Activated naive CD8-positive, alpha-beta T cell treated with anti-CD3 and anti-CD28 coated beads, Interleukin-2, amount 10 ng/mL, durations not matched to agents 7 days and 5 days (primary cell): ENCODE results near the gene EYA2. TPM values are rescaled to one million over a fixed set of nuclear protein-coding genes. Genes with fewer than 3 reads are reported as not detected.

Experiments used
- ATAC-seq: fragments of 150-1000 bp; cut with Tn5 transposase; one replicate; pipeline ENCODE4 v1.10.0; 2021; ENCODE audit warnings: low read depth, moderate library complexity
- POLR2A ChIA-PET: fragments of 350-600 bp; sonication (Branson Sonifier 250); formaldehyde crosslinking; loops from one replicate; lab custom pipeline; 2021; ENCODE audit warnings: antibody characterized with exemption; lab: Charles Lee
- DNase-seq: peaks from one replicate; pipeline ENCODE4 v3.0.0; 2021
- H3K27ac Mint-ChIP-seq: one replicate; pipeline ENCODE4 v1.8.0; 2022; ENCODE audit warnings: mild to moderate bottlenecking, mixed read lengths
- H3K27me3 Mint-ChIP-seq: one replicate; pipeline ENCODE4 v1.8.0; 2022; ENCODE audit warnings: mild to moderate bottlenecking, moderate library complexity, mixed read lengths
- H3K36me3 Mint-ChIP-seq: one replicate; pipeline ENCODE4 v1.8.0; 2021; ENCODE audit warnings: mild to moderate bottlenecking, mixed read lengths
- H3K4me1 Mint-ChIP-seq: one replicate; pipeline ENCODE4 v1.8.0; 2021; ENCODE audit warnings: mixed read lengths
- H3K4me3 Mint-ChIP-seq: one replicate; pipeline ENCODE4 v1.8.0; 2022; ENCODE audit warnings: mild to moderate bottlenecking, moderate library complexity, mixed read lengths
- H3K9me3 Mint-ChIP-seq: one replicate; pipeline ENCODE4 v1.8.0; 2021; ENCODE audit warnings: mixed read lengths
- total RNA-seq, 2 experiments: library from RNA; stranded (reverse); gene quantifications; one replicate each; pipeline ENCODE4 v1.2.3, GENCODE V29; 2021

EYA2 gene
- total RNA-seq, 2 experiments from 2014 or later = not detected

DNA sequence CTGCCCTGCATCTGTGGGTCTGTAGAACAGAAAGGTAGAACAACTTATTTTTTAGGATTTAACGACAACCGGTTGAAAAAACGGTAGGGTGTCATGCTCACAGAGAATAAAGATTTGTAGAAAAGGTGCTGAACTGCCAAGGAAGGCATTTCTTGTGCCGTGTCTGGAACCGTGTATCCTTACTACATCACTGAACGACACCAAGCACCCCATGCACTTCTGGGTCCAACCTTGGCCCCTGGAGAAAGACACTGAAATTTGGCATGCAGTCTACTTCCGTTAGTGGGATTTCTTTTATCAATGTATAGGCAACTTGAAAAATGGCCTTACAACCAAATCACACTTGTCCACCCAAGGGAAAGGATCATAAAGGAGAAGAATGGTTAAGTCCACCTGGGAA is 316.4 kb downstream of the EYA2 start:
- POLR2A ChIA-PET = no interaction called here
- Mint-ChIP-seq H3K36me3 (peaks cover 12% of the 10 kb centered on the region), H3K4me1 (peaks cover 5% of the 10 kb centered on the region), H3K4me3 (no peak overlapping the region), H3K27ac (no peak overlapping the region), H3K9me3 (no peaks in the 10 kb centered on the region), H3K27me3 (no peaks in the 10 kb centered on the region)
- ATAC-seq = no peak
- DNase-seq = no peak

DNA sequence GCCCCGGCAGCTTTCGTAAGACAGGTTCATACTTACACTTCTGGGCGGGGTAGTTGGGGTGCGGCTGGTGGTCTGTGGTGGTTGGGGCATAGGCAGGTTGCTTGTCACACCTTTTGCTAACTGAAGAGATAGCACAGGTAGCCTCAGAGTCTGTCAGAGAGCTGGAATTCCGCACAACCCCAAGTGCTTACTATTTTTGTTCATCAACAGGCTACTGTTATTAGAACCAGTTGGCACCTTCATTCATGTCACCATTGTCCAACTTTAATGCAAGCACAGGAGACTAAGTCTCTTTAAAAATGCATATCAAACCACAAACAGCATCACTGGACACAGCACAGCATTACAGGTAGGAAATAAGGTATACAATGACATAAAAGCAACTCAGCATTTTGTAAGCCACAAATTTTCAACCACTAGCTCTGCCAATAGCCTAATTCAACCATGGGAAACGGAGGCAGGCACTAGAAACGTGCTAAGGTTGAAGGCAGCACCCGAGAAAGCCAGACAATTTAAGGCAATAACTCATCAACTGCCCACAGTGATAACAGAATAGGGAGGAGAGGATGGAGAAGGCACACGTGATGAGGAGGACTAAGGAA is 318.1 kb downstream of the EYA2 start:
- POLR2A ChIA-PET = no interaction called here
- no peaks in the 10 kb centered on the region for H3K27me3 Mint-ChIP-seq
- H3K4me1 Mint-ChIP-seq = peaks cover 2% of the 10 kb centered on the region
- no peak overlapping the region for H3K27ac Mint-ChIP-seq
- H3K36me3 Mint-ChIP-seq = peaks cover 17% of the 10 kb centered on the region
- no peaks in the 10 kb centered on the region for H3K9me3 Mint-ChIP-seq
- H3K4me3 Mint-ChIP-seq = no peak overlapping the region
- ATAC-seq = no peak
- DNase-seq = no peak

DNA sequence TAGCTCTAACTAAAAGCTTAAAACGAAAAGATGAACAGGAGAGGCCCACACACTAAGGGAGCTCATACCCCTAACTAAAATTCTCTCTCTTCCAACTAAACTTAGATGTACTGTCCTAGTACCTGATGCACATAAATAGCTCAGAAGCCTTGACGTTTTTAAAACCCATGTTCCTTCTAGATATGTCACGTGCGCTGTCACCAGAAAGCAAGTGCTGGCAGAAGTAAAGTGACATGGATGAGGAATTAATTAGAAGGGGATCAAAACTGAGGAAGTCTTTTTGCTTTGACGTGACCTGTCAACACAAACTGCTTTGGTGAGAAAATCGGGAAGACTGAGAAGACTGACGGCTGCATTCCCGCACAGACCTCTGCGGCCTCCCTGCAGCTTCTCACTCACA is 319.3 kb downstream of the EYA2 start:
- no peaks in the 10 kb centered on the region for H3K27me3 Mint-ChIP-seq
- DNase-seq (no peak), ATAC-seq (no peak)
- H3K9me3 Mint-ChIP-seq = no peaks in the 10 kb centered on the region
- no peak overlapping the region for H3K27ac Mint-ChIP-seq
- H3K4me3 Mint-ChIP-seq = no peak overlapping the region
- peaks cover 2% of the 10 kb centered on the region for H3K4me1 Mint-ChIP-seq
- H3K36me3 Mint-ChIP-seq = peaks cover 24% of the 10 kb centered on the region
- POLR2A ChIA-PET = no interaction called here

DNA sequence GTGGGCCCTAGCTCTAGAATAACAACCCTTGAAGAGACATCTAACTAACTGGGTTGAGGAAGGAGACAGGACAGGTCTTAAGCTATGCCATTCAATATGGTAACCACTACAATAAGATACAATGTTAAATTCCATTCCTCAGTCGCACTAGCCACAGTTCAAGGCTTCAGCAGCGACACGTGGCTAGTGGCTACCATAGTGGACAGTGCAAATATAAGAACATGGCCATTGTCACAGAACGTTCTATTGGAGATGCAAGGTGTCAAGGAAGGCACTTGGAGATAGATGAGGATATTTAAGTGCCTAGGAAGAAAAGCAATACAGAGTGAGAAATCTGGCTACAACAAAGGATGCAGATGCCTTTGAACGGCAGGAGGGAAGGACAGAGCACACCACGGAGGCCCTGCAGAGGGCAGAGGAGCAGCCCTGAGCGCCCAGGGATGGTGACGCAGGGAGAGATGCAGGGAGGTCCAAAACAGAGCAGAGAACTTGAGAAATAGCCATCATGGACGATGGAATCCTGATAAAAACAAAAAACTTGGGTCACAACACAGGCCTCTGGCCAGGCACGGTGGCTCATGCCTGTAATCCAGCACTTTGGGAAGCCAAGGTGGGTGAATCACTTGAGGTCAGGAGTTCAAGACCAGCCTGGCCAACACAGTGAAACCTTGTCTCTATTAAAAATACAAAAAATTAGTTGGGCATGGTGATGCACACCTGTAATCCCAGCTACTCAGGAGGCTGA is 321.2 kb downstream of the EYA2 start:
- H3K36me3 Mint-ChIP-seq = peaks cover 27% of the 10 kb centered on the region
- no peaks in the 10 kb centered on the region for H3K9me3 Mint-ChIP-seq
- H3K4me3 Mint-ChIP-seq = no peak overlapping the region
- ATAC-seq (no peak), DNase-seq (no peak)
- H3K27me3 Mint-ChIP-seq = no peaks in the 10 kb centered on the region
- no peak overlapping the region for H3K27ac Mint-ChIP-seq
- H3K4me1 Mint-ChIP-seq = peaks cover 2% of the 10 kb centered on the region
- POLR2A ChIA-PET = no interaction called here

DNA sequence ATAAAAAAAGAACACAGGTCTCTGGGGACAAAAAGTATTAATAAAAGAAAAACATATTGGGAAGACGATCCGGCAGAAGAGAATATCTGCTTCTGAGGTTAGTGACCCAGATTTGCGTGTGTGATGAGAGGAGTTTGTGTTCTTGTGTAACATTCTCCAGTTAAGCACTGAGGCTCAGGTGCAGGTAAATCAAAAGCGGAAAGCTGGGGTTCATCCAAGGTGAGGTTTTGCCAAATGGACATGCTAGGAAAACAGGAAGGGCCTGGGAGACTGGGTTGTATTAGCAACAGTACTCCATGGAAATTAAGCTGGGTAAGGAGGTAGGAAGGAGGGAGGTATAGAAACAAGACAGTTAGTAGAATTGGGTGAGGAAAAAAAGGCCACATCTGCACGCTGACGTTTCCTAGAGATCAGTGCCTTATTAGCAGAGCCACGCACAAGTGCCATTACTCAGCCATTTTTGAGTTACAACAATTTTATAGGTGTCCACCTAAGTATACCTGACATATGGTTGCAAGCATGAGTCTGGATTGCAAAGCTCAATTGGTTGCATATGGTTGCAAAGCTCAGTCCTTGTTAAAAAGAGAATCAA is 322.3 kb downstream of the EYA2 start:
- ATAC-seq = no peak
- Mint-ChIP-seq H3K9me3 (no peaks in the 10 kb centered on the region), H3K4me1 (peaks cover 5% of the 10 kb centered on the region), H3K27me3 (no peaks in the 10 kb centered on the region), H3K27ac (no peak overlapping the region), H3K4me3 (no peak overlapping the region), H3K36me3 (peaks cover 30% of the 10 kb centered on the region)
- POLR2A ChIA-PET = interaction anchor here (0.5 kb wide), 1 partner anchor 81 kb away, joined by 4 read pairs; no protein-coding TSS in a partner anchor
- no peak for DNase-seq

DNA sequence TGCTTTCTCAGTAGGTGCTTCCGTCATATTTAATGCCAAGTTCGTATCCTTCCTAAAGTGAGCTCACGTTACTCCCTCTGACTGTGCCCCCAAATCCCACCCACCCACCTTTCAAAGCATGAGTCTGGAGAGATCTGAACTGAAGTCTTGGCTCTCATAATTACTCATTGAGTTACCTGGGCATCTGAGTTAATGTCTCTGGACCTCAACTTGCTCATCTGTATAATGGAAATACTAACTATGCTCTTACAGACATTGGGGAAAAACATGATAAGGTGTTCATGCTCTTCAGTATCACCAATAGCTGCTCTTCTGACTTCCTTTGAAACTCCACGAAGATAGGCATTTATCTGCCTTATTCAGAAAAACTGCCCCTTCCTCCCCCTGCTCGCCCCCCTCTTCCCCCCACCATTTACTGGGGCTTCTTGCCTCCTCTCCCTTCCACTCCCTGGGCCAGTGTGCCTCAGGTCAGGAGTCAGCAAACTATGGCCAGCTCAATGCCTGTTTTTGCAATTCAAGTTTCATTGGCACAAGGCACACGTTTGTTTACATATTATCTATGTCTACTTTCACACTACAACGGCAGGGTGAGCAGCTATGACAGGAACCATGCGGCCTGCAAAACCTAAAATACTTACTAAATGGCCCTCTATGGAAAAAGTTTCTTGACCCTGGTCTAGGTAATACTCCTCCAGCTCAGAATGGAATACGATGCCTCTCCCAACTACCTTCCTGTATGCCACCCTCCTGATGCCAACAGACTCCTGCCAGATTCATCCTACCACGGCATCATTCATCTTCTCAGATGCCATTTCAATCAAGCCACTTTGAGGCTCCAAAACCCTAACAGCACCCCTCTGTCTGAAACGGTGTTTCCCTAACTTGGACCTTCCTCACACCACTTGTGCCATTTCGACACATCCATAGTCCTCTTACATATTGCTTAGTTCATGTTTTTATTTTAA is 323.1 kb downstream of the EYA2 start:
- Mint-ChIP-seq H3K27me3 (no peaks in the 10 kb centered on the region), H3K36me3 (peaks cover 37% of the 10 kb centered on the region), H3K4me1 (peaks cover 10% of the 10 kb centered on the region), H3K27ac (no peak overlapping the region), H3K4me3 (no peak overlapping the region), H3K9me3 (no peaks in the 10 kb centered on the region)
- ATAC-seq (no peak), DNase-seq (no peak)
- POLR2A ChIA-PET = interaction anchor here (0.5 kb wide), 1 partner anchor 82 kb away, joined by 4 read pairs; no protein-coding TSS in a partner anchor

DNA sequence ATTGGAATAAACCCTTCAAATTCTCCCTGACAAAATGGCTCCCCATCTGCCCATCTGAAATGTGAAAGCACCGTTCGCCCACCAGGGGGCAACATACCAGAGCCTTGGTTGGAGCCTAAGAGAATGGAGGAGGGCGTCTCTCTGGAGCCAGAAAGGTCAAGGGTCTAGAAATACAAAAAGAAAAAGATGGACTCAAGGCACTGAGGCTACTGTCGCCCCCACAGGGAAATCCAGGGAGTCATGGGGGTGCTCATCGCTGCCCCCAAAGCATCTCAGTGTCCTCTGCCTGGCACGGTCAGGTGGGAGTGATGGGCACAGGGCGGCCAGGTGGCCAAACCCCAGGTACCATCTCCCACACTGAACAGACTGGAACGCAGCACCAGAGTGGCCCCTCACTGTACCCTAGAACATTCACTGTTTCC is 325.5 kb downstream of the EYA2 start:
- DNase-seq = peak; percentile 53
- H3K36me3 Mint-ChIP-seq = peaks cover 52% of the 10 kb centered on the region
- peaks cover 10% of the 10 kb centered on the region for H3K4me1 Mint-ChIP-seq
- H3K9me3 Mint-ChIP-seq = no peaks in the 10 kb centered on the region
- ATAC-seq = no peak
- no peaks in the 10 kb centered on the region for H3K27me3 Mint-ChIP-seq
- H3K4me3 Mint-ChIP-seq = no peak overlapping the region
- POLR2A ChIA-PET = interaction anchor here (0.6 kb wide), 1 partner anchor 144 kb away, joined by 5 read pairs; no protein-coding TSS in a partner anchor
- no peak overlapping the region for H3K27ac Mint-ChIP-seq

DNA sequence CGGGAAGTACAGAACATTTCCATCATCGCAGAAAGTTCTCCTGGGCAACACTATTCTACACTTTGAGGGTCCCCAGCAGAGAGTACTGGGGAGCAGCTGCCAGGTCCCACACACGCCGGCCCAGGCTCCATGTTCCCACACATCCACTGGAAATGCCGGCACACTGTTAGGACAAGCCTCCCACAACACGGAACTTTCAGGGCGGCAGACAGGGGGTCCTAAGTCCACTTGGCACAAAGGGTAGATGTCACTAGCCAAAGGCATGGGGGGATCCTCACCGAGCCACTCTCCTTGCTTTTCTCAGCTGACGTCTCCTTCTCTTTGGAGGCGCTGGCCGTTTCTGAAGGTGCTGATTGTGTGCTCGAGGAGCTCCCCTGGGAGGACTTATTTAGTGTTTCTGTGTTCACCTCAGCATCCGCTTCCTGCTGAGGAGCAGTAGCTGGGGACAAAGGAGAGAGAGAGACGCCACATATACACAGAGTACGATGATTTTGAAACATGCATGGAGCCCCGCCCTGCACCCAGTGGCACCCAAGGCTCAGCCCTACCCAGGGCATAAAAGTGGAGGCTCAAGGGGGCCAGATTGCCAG is 326.5 kb downstream of the EYA2 start:
- peaks cover 48% of the 10 kb centered on the region for H3K36me3 Mint-ChIP-seq
- POLR2A ChIA-PET = no interaction called here
- H3K27ac Mint-ChIP-seq = no peak overlapping the region

DNA sequence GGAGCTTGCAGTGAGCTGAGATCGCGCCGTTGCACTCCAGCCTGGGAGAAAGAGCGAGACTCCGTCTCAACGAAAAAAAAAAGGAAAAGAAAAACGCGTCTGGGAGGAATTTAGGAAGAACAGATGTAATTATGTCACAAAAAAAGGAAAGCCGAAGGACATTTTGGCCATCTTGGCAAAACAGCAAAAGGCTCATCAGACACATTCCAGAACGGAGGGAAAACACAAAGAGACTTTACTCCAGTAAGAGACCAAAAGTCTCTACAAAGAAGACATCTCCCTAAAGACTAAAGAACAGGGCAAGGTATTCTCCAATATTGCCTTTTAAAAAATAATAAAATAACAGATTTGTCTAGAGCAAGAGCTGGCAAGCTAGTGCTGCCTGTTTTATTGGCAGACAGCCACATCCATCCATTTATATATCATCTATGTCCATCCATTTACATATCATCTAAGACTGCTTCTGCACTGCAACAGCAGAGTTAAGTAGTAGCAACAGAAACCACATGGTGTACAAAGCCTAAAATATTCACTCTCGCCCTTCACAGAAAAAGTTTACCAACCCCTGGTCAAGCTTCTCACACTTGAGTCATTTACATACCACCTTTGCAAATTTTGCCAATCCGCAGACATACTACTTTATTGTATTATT is 328.0 kb downstream of the EYA2 start:
- ATAC-seq = no peak
- DNase-seq = no peak
- no peak overlapping the region for H3K4me3 Mint-ChIP-seq
- peaks cover 47% of the 10 kb centered on the region for H3K36me3 Mint-ChIP-seq
- H3K27me3 Mint-ChIP-seq = no peaks in the 10 kb centered on the region
- POLR2A ChIA-PET = no interaction called here
- no peak overlapping the region for H3K27ac Mint-ChIP-seq
- H3K9me3 Mint-ChIP-seq = no peaks in the 10 kb centered on the region
- H3K4me1 Mint-ChIP-seq = peaks cover 8% of the 10 kb centered on the region

More for the DNA sequence above, 326.5 kb downstream of the EYA2 start:
- Mint-ChIP-seq H3K4me3 (no peak overlapping the region), H3K4me1 (peaks cover 8% of the 10 kb centered on the region), H3K9me3 (no peaks in the 10 kb centered on the region), H3K27me3 (no peaks in the 10 kb centered on the region)
- DNase-seq (no peak), ATAC-seq (no peak)

DNA sequence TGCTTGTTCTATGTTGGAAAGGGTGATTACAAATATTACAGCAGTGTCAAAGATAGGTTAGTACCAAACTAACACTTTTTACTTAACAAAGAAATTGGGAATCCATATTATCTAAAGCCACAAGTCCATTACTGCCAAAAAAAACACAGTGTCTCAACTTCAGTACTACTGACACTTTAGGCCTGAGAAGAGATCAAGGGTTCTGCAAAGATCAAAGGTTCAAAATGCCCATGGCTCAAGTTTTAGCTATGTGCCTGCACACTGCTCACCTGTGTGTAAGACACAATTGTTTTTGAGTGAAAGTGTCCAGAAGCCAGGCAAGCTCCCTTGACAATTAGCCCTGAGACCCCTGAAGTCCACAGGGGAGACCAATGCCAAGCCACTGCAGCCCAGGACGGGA is 329.3 kb downstream of the EYA2 start:
- Mint-ChIP-seq H3K4me3 (no peak overlapping the region), H3K27ac (no peak overlapping the region), H3K4me1 (peaks cover 8% of the 10 kb centered on the region), H3K27me3 (no peaks in the 10 kb centered on the region), H3K9me3 (no peaks in the 10 kb centered on the region), H3K36me3 (peaks cover 40% of the 10 kb centered on the region)
- no peak for ATAC-seq
- DNase-seq = no peak
- POLR2A ChIA-PET = no interaction called here

DNA sequence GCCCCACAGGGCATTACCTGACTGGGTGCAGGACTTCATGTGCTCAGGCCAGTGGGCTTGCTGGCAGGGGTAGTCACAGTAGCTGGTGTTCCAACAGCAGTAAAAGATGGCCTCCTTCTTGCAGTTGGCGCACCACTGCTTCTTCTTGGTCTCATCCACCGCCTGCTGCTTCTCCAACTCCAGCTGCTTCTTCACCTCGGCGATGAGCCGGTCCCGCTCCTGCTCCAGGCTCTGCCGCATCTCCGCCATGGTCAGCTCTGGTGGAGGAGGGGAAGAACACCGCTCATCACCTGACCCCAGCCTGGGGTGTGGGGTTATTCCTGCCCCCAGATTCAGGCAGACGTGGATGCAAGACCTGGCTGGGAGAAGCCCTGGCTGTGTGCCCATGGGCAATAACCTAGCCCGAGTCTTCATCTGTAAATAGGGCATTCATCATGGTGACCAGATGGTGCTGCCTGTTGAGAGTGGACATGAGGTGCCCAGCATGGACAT is 329.7 kb downstream of the EYA2 start:
- H3K27me3 Mint-ChIP-seq = no peaks in the 10 kb centered on the region

DNA sequence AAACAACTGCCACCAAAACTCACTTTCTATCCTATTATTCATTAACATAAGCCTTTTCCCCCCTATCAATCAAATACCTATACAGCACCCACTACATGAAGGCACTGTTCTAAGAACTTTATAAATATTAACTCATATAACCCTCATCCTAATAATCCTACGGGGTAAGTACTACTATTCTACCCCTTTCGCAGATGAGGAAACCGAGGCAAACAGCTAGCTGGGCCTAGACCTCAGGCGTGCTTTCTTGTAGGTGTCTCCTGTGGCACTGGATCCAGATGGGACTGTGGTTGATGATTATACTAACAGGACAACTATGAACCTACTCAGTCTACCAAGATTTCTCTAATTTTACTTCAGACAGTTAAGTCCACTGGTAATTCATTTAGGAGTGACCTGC is 330.2 kb downstream of the EYA2 start:
- H3K27ac Mint-ChIP-seq = no peak overlapping the region
- no peak overlapping the region for H3K4me3 Mint-ChIP-seq
- no peak for ATAC-seq
- POLR2A ChIA-PET = no interaction called here
- DNase-seq = no peak
- H3K9me3 Mint-ChIP-seq = no peaks in the 10 kb centered on the region
- no peaks in the 10 kb centered on the region for H3K27me3 Mint-ChIP-seq
- H3K36me3 Mint-ChIP-seq = peaks cover 36% of the 10 kb centered on the region
- peaks cover 8% of the 10 kb centered on the region for H3K4me1 Mint-ChIP-seq

More for the DNA sequence above, 329.7 kb downstream of the EYA2 start:
- DNase-seq (no peak), ATAC-seq (no peak)
- POLR2A ChIA-PET = no interaction called here
- no peak overlapping the region for H3K4me3 Mint-ChIP-seq
- peak overlapping the region; percentile 68 for H3K27ac Mint-ChIP-seq
- H3K4me1 Mint-ChIP-seq = peaks cover 8% of the 10 kb centered on the region
- no peaks in the 10 kb centered on the region for H3K9me3 Mint-ChIP-seq
- H3K36me3 Mint-ChIP-seq = peaks cover 40% of the 10 kb centered on the region
